ENCODE measurements around the gene BBS2.
"Not testable (repeated sequence)": the region's sequence is repeated elsewhere in the genome, so short reads cannot be mapped to it uniquely, and the experiment has no call there.

Gene BBS2

GRCh38 chr16:56520251-56520577 is 390 bp upstream of the BBS2 start:
- no peak for DNase-seq

GRCh38 chr16:56518425-56518824 is 1.4 kb downstream of the BBS2 start:
- DNase-seq, result no peak

- no peak for DNase-seq
Measured at GRCh38 chr16:56517206-56517605, 2.6 kb downstream of the BBS2 start.

- no peak for DNase-seq
Measured at GRCh38 chr16:56515665-56516064, 4.2 kb downstream of the BBS2 start.

- no peak for DNase-seq
Measured at GRCh38 chr16:56514845-56515244, 5.0 kb downstream of the BBS2 start.

- DNase-seq, result peak; percentile 76 to 94
Measured at GRCh38 chr16:56513972-56514371, 5.9 kb downstream of the BBS2 start.

GRCh38 chr16:56513091-56513490 is 6.7 kb downstream of the BBS2 start:
- DNase-seq, result no peak

GRCh38 chr16:56512025-56512424 is 7.8 kb downstream of the BBS2 start:
- no peak for DNase-seq

- no peak for DNase-seq
Measured at GRCh38 chr16:56510544-56510943, 9.3 kb downstream of the BBS2 start.

- DNase-seq, result no peak
Measured at GRCh38 chr16:56506941-56507340, 12.9 kb downstream of the BBS2 start.

- DNase-seq, result no peak
Measured at GRCh38 chr16:56505181-56505580, 14.6 kb downstream of the BBS2 start.

- no peak for DNase-seq
Measured at GRCh38 chr16:56493815-56494214, 26.0 kb downstream of the BBS2 start.

- no peak for DNase-seq
Measured at GRCh38 chr16:56493126-56493525, 26.7 kb downstream of the BBS2 start.

- DNase-seq, result no peak
Measured at GRCh38 chr16:56491657-56492261, 28.1 kb downstream of the BBS2 start.

GRCh38 chr16:56488868-56489267 is 31.0 kb downstream of the BBS2 start:
- not testable (repeated sequence) for DNase-seq

GRCh38 chr16:56488035-56488434 is 31.8 kb downstream of the BBS2 start:
- no peak for DNase-seq

- no peak for DNase-seq
Measured at GRCh38 chr16:56483394-56483793, 36.4 kb downstream of the BBS2 start.

GRCh38 chr16:56482683-56483236 is 37.1 kb downstream of the BBS2 start:
- no peak for DNase-seq

GRCh38 chr16:56481468-56482122 is 38.2 kb downstream of the BBS2 start:
- DNase-seq, result peak; percentile 61 to 83

GRCh38 chr16:56480776-56481467 is 38.9 kb downstream of the BBS2 start:
- peak; percentile 79 to 94 for DNase-seq

GRCh38 chr16:56479469-56479868 is 40.4 kb downstream of the BBS2 start:
- no peak for DNase-seq

GRCh38 chr16:56478281-56479049 is 41.4 kb downstream of the BBS2 start:
- DNase-seq, result no peak

Data from NCI-H524 (cell line).